ENCODE data around the gene P2RX3.

GRCh38 chr11:57364851-57365660, 26.9 kb downstream of the P2RX3 start:
- TF ChIP-seq CTCF (conservative IDR thresholded peaks at IDR 0.05) (no peak), ZFX (IDR thresholded peaks at IDR 0.05) (no peak)

Data from C4-2B (cell line).